Measurements from ENCODE around the gene CNN2.

CNN2 gene

DNA sequence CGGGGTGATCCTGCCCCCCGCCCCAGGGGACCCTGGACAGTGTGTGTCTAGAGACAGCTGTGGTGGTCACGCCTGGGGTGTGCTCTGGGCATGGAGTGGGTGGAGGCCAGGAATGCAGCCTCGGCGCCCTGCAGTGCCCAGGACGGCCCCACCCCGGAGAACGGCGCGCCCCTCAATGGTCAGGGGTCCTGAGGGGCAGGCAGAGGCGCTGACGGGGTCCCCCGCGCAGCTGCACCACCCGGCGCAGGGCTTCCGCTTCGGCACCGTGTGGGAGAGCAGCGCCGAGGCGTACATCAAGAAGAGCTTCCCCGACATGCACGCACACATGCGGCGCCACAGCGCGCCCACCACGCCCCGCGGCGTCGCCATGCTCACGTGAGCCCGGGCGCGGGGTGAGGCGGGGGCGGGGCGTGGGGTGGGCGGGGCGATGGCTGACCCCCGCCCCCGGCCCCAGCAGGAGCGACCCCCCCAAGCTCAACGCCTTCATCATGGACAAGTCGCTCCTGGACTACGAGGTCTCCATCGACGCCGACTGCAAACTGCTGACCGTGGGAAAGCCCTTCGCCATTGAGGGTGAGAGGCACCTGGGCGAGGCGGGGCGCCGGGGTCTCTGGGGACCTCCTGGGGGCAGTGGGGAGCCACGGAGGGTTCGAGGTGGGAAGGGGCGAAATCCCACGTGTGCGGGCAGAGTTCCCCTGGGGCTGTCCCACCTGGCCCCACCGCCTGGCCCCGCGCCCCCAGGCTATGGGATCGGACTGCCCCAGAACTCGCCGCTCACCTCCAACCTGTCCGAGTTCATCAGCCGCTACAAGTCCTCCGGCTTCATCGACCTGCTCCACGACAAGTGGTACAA lies 18.8 kb upstream of the CNN2 start:
- no peak for DNase-seq (ENCODE audit: low read depth)
- TF ChIP-seq, protein P1, sequence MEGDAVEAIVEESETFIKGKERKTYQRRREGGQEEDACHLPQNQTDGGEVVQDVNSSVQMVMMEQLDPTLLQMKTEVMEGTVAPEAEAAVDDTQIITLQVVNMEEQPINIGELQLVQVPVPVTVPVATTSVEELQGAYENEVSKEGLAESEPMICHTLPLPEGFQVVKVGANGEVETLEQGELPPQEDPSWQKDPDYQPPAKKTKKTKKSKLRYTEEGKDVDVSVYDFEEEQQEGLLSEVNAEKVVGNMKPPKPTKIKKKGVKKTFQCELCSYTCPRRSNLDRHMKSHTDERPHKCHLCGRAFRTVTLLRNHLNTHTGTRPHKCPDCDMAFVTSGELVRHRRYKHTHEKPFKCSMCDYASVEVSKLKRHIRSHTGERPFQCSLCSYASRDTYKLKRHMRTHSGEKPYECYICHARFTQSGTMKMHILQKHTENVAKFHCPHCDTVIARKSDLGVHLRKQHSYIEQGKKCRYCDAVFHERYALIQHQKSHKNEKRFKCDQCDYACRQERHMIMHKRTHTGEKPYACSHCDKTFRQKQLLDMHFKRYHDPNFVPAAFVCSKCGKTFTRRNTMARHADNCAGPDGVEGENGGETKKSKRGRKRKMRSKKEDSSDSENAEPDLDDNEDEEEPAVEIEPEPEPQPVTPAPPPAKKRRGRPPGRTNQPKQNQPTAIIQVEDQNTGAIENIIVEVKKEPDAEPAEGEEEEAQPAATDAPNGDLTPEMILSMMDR (IDR thresholded peaks at IDR 0.05; ENCODE audit: control insufficient read depth, extremely low read depth, insufficient read depth): no peak
- no peak overlapping the region for H3K4me3 ChIP-seq (ENCODE audit: low read depth, low read length)

- no peak for DNase-seq (ENCODE audit: low read depth)
- TF ChIP-seq, protein P1 (IDR thresholded peaks at IDR 0.05; ENCODE audit: control insufficient read depth, extremely low read depth, insufficient read depth): no peak
- no peak overlapping the region for H3K4me3 ChIP-seq (ENCODE audit: low read depth, low read length)
Measured at GRCh38 chr19:1008268-1009040, 18.0 kb upstream of the CNN2 start.

GRCh38 chr19:1009041-1009980 lies 17.1 kb upstream of the CNN2 start:
- TF ChIP-seq, protein P1 (IDR thresholded peaks at IDR 0.05; ENCODE audit: control insufficient read depth, extremely low read depth, insufficient read depth): no peak
- DNase-seq (ENCODE audit: low read depth): no peak
- H3K4me3 ChIP-seq (ENCODE audit: low read depth, low read length): no peak overlapping the region

- TF ChIP-seq, protein P1 (IDR thresholded peaks at IDR 0.05; ENCODE audit: control insufficient read depth, extremely low read depth, insufficient read depth): no peak
- no peak for DNase-seq (ENCODE audit: low read depth)
- H3K4me3 ChIP-seq (ENCODE audit: low read depth, low read length): no peak overlapping the region
Measured at GRCh38 chr19:1009981-1010538, 16.3 kb upstream of the CNN2 start.

DNA sequence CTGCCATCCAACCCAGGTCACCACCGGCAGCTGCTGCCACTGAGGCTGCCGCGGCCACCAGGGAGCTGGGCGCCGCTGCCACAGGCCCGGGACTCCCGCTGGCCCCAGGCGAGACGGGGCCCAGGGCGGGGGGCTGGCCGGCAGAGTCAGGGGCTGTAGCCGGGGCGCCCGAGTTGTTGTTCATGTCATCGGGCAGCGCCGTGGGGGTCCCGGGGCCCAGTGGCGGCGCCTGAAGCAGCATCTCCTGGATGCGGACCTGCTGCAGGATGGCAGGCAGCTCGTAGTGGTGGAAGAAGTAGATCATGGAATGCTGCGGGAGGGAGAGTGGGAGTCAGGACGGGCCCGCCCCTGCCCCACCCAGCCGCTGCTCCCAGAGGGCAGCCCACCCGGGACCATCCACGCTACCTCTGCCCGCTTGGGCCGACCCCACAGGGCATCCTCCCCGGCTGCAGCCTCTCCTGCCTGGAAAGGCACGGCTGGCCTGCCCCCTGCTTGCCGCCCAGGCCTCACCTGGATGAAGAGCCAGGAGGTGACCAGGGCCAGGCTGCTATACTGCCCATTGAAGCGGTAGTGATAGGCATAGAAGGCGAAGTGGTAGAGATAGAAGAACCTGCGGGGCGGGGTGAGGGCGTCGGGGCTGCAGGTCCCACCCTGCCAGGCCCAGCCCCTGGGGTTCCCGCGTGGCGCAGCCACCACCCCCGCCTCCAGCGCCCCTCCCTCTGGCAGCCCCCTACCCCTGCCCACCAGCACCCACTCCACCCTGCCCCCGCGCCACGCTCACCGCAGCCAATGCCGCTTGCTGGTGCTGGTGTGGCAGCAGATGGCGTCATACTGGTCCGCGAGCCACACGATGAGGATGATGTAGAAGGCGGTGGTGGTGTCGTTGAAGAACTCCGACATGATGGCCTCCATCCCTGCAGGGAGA lies 15.6 kb upstream of the CNN2 start:
- no peak overlapping the region for H3K4me3 ChIP-seq (ENCODE audit: low read depth, low read length)
- no peak for DNase-seq (ENCODE audit: low read depth)
- TF ChIP-seq, protein P1 (IDR thresholded peaks at IDR 0.05; ENCODE audit: control insufficient read depth, extremely low read depth, insufficient read depth): no peak
